UCSD-AML1 (cell line): ENCODE measurements around the gene PTPRN2.
A peak's percentile ranks its signal among the peaks of the same experiment; 100 is the strongest.
"Not testable (repeated sequence)": the region's sequence is repeated elsewhere in the genome, so short reads cannot be mapped to it uniquely, and the experiment has no call there.

ENCODE experiments used
- DNase-seq: peaks from one replicate; lab custom pipeline; 2025; ENCODE audit not compliant: unreplicated experiment; lab: John Stamatoyannopoulos, UW

Gene PTPRN2

DNA sequence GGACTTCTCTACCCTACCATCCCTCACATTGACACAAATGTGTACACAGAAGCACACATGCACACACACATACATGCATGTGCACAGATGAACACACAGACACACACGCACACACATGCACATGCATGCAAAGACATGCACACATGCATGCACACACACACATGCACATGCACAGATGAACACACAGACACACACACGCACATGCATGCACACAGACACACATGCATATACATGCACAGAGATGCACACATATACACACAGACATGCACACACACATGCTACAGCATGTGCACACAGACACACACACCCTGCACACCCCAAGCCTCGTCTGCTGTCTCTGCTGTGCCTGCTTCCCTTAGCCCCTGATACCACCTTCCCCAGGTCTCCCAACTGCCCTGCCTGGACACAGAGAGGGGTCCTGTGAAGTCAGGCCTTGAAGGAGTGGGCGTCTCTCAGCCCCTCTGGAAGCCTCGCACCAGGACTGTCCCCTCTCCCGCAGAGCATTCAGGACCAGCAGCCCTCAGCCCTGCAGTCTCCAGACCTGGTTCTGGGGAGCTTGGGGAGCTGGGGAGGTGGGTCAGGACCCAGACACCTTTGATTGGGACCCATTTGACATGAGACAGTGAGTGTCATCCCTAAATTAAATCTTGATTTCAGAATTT, 1069.0 kb downstream of the PTPRN2 start:
- no peak for DNase-seq

DNA sequence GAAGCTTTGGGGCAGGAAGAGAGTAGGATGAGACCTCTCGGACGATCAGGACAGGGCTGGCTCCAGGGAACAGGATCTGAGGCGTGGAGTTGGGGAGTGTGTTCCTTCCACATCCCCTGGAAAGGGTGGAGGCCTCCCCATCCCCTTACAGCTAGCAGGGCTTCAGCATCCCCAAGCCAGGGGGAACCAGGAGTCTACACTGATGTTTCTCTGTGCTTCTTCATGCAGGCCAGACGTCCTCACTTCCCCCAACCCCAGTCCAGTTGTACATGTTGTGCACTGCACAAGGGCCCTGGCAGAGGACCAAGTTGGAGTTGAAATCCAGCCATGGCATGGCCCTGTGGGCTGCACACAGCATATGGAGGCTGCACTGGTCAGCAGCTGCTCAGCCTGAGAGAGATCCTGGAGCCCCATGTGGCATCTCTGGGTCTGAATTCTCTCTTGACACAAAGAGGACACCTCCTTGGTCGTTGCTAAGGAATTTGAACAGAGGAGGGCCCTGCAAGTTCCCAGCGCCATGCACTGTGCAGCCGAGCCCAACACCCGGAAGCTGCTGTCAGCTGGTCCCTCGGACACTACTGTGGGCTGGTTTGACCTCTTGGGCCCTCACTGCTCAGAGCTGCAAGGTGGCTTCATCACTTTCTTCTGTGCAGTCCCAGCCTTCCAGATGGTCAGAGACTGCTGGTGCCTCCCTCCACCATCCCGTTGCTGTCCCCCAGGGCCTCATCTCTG, 1069.7 kb downstream of the PTPRN2 start:
- DNase-seq: no peak

DNA sequence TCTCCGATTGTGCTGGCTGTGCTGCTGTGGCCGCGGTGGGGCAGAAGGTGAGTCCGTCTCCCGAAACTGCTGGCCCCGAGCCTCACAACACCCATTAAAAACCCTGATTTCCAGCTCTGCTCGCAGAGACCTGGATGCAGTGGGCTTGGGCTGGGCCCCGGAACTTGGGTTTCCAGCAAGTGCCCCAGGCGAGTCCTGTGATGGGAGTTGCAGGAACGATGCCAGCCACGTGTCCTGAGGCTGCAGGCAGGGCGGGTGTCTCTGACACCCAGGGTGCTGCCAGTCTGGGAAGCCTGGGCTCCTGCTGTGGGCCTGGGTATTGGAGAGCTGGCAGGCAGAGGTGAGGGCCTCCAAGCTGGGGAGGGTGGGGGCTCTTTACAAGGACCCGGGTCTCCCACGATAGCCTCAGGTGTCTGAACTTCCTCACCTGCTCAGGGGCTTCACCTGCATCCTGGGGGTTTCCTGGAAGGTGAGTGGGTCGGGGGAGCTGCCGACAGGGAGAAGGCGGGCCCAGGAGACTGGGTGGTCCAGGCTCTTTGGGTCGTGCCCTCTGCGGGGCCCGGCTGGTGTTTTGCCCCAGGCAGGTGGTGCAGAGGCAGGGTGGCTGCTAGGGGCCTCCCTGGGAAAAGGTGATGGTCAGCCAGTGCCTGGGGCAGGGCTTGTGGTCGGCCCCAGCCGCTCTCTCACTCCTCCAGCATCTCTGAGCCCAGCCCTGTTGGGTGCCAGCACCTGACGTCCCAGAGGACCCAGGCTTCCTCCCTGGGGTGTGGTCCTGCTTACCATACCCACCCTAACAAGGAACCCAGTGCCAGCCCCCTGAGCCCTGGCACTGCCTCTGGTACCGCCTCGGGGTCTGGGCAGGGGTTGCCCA, 1070.5 kb downstream of the PTPRN2 start:
- no peak for DNase-seq

DNA sequence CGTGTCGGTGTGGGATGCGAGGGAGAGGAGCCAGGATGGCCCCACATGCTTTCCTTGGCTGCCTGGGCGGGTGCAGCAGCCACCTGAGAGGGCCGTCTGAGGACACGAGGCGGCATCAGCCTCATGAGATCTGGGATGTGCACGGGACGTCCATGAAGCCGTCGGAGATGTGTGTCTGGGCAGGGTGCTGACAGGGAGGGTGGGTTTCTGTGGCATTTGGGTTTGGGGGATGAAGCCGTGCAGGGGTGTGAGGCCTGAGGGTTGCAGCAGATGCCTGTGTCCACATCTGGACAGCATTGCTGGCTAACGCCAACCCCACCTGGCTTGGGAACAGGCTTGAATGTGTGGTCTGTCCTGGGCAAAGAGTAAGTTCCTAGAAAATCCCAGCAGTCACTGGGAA, 1071.3 kb downstream of the PTPRN2 start:
- no peak for DNase-seq

DNA sequence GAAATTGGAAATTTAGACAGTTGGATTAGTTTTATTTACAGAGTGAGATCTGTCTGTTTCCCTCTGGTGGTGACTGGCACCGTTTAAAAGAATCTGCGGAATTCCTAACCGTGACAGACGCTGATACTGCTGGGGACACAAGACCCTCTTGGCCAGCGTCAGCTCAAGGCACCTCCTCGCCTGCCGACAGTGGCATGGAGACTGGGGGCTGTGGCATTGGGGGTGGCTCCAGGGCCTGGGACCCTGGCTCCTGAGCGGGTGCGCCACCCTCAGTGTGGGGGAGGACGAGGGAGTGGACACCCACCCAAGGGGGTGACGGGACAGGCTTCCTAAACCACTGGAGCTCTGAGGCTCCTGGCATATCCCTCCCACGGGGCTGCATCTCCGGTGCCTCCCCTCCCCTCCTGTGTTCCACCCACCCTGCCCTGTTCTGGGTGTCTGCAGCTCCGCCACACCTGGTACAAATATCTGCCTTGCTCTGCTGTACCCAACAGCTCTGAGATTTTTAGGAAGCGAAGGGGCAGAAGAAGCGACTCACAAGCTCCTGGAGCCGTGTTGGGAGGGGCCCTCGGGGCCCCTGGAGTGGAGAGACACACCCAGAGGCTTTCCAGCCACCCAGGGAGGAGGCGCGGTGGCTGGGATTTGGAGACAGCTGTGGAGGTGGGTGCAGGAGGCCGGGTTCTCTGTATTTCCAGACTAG, 1072.1 kb downstream of the PTPRN2 start:
- no peak for DNase-seq

DNA sequence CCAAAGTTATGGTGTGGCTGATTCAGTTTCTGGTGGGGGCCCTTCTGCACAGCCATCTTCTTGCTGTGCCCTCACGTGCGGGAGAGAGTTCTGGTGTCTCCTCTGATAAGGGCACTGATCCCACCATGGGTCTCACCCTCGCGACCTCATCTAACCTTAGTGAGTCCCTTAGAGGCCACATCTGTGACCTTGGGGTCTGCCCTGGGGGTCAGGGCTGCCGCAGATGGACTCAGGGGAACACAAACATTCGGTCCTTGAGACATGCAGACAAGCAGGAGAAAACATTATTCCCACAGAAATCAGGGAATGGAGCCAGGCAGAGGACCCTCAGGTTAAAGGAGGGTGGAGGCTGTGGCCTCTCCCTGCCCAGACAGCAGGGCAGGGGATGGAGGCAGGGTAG, 1072.9 kb downstream of the PTPRN2 start:
- DNase-seq: no peak

DNA sequence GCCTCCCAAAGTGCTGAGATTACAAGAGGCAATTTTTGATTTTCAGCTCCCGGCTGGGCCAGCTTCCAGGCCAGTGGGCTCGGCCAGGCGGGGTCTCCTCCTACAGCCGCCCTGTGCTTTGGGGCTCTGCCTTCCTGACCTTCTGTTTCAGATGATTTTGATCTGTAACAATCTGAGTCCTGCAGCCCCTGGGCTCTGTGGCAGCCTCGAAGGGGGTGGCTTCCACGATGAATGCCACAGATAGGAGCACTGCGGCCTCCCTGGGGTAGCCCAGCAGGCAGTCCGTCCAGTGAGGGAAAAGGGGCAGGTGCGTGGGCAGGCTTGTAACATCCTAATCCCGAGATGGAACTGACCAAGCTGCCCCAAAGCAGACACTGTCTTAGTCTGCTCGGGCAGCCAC, 1073.3 kb downstream of the PTPRN2 start:
- no peak for DNase-seq

DNA sequence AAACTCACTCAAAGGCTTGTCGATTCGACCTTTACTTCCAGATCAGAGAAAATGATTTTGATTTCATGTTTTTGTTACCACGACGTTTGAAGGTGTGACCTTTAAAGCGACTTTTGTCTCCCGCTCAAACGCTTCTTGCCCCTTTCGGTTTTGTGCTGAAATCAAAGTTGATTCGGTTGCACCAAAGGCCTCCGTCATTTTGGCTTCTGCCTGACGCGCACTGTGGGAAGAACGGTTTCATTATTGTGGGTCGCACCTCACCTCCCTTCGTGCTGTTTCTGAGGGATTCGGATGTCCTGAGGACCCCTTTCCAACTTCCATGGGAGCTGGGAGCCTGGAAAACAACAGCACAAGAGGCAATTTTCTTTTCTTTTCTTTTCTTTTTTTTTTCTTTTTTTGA, 1073.9 kb downstream of the PTPRN2 start:
- no peak for DNase-seq

DNA sequence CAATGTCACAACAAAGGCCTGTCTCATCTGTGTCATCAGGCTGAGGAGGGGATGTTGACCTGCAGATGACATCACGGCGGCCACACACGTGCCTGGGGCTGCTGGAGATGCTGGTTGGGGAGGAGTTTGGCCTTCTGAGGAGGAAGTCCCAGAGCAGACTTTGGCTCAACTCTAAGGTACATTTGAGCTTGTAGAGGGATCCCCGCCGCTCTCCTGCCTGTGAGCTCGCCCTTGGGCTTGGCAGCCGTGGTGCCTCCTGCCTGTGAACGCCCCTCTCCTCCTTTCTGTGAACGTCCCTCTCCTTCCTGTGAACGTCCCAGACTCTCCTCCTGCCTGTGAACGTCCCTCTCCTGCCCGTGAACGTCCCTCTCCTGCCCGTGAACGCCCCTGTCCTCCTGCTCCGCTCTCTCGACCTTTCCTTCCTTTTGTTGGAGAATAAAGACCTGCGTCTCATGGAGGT, 1074.4 kb downstream of the PTPRN2 start:
- DNase-seq: no peak

DNA sequence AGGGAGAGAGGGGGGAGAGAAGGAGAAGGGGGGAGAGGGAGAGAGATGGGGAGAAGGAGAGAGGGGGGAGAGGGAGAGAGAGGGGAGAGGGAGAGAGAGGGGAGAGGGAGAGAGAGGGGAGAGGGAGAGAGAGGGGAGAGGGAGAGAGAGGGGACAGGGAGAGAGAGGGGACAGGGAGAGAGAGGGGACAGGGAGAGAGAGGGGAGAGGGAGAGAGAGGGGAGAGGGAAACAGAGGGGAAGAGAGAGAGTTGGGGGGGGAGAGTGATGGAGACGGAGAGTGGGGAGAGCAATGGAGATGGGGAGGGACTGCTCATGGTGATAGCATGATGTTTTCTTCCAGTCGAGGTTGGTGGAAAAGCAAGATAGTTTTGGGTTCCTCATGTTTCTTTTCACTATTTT, 1078.4 kb downstream of the PTPRN2 start:
- DNase-seq: no peak

DNA sequence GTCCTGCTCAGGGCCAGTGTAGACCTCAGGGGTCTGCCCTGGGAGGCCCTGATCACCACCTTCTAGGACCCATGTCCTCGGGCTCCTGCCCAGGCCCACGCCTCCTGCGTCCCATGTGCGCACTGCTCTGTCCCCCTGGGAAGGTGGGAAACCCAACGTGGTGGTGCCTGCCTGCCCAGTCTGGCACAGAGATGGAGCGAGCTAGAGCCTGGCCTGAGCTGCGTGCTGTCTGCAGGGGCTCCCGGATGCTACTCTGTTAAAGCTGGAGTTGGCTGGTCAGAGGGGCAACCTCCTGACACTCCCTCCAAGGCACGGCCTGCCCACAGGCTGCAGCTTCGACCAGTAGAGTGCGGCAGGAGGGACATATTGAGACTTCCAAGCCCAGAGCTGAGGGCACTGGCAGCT, 1079.1 kb downstream of the PTPRN2 start:
- no peak for DNase-seq

DNA sequence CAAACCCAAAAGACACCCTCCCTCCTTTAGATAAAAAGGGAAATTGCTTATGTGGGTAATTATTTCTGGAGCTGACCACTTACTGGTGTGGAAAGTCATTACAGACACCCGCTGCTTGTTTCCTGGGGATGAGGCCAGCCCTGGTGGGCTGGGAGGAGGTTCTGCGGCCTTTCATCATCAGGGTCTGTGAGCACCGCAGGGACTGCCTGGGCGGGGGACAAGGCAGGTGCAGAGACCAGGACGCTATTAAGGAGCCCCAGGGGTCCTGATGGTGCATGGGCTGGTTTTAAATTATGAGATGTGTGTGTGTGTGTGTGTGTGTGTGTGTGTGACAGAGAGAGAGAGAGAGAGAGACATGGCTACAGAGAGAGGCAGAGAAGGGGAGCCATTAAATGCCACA, 1079.6 kb downstream of the PTPRN2 start:
- no peak for DNase-seq

DNA sequence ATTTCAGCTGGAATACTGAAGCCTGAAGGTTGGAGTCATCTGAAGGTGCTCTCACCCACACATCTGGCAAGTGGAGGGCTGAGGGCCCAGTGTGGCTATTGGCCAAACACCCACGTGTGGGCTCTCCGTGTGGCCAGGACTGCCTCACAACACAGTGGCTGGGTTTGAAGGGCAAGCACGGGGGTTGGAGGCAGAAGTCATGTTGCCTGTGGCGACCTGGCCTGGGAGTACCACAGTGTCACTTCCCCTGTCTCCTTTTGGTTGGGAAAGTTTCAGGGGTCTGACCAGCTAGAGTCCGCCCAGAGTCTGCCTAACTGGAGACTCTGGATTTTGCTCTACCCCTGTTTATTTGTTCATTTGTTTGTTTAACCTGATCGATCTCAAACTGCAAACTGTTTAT, 1081.4 kb downstream of the PTPRN2 start:
- DNase-seq: no peak

DNA sequence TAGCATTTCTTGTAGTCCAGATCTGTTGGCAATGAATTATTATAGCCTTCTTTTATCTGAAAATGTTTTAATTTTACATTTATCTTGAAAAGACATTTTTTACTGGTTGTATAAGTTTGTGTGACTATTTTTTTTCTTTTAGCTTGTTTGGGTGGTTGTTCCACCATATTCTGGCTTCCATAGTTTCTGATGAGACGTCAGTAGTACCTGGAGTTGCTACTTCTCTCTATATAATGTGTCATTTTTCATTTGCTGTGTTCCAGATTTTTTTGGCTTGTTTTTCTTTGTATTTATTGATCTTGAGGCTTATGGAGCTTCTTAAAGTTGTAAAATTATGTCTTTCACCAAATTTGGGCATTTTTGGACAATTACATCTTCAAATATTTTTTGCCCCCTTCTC, 1082.0 kb downstream of the PTPRN2 start:
- no peak for DNase-seq

DNA sequence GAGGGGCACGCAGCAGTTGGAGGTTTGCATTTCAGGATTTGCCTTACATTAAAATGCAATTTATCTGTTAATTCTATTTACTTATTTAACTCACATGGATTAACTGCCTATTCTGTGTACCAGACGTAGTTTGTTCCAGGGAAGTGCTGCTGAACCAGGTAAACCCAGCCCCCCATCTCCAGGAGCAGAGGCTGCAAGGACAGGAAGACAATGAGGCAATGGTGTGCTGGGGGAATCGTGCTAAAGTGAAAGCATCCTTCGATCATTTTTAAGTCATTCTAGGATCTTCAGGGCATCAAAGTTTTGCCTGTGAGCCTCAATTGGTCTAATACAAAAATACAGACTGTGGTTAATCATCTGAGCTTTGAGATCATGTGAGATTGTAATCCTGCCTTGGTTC, 1084.4 kb downstream of the PTPRN2 start:
- DNase-seq: no peak

DNA sequence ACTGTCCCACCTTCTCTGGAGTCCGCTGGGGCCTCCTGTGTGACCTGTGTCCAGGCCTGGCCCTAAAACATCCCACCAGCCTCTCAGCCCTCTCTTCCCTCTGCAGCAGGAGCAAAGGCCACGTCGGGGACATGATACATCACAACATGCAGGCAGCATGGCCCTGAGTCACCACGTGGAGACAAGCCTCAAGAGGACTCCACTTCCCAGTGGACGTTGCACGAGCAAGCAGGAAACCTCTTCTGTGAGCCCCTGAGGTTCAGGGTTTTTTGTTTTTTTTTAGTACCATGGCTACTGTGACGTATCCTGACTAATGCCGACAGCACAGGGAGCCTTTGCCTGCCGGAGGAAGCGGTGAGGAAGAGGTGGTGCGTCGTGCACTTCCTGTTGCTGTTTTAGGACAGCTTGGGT, 1084.9 kb downstream of the PTPRN2 start:
- DNase-seq: peak; percentile 59

DNA sequence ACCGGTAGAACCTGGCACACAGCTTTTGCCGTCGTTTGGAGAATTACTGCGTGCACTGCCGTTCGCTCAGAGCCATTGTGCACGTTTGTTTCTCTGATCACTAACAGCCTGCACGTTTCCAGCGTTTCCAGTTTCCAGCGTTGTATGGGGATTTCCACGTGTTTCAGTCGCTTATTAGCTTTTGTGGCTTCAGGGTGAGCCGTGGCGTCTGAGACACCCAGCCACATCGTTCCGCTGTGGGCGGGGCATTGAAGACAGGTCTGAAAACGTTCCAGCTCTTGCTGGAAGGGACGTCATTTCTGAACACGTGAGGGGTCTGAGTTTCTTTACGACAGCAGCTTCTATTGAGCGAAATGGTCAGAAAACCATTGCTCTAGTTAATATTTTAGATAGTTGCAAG, 1086.0 kb downstream of the PTPRN2 start:
- no peak for DNase-seq

DNA sequence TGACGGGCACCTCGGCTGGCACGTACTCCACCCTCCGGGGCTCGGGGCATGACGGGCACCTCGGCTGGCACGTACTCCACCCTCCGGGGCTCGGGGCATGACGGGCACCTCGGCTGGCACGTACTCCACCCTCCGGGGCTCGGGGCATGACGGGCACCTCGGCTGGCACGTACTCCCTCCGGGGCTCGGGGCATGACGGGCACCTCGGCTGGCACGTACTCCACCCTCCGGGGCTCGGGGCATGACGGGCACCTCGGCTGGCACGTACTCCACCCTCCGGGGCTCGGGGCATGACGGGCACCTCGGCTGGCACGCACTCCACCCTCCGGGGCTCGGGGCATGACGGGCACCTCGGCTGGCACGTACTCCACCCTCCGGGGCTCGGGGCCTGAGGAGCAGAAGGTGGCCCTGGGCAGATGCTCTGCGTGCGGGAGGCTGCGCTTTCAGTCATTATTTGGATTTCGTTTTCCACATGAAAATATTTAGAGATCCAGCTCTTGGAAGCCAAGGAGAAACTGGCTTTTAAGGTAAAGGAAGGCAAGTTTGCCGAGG, 1086.6 kb downstream of the PTPRN2 start:
- not testable (repeated sequence) for DNase-seq

DNA sequence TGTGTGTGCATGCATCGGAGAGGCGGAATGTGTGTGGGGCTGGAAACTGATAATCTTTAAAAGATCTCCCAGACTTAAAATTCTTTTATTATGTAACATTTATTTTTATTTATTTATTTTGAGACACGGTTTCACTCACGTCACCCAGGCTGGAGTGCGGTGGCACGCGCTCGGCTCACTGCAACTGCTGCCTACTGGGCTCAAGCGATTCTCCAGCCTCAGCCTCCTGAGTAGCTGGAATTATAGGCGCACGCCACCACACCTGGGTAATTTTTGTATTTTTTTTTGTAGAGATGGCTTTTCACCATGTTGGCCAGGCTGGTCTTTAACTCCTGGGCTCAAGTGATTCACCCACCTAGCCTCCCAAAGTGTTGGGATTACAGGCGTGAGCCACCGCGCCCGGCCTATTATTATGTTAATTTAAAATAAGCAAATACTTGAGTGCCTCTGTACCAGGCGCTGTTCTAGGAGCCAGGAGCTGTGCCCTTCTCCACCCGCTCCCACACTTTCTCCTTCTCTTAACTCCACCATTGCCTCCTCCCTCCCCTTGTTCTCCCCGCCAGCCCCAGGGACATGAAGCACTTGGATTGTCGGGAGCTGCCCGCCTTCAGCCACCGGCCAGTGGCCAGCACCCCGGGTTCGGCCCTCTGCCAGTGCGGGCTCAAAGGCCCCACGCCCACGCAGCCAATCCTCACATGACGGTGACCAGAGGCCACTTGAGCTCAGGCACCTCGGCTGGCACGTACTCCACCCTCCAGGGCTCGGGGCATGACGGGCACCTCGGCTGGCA, 1087.3 kb downstream of the PTPRN2 start:
- DNase-seq: no peak

DNA sequence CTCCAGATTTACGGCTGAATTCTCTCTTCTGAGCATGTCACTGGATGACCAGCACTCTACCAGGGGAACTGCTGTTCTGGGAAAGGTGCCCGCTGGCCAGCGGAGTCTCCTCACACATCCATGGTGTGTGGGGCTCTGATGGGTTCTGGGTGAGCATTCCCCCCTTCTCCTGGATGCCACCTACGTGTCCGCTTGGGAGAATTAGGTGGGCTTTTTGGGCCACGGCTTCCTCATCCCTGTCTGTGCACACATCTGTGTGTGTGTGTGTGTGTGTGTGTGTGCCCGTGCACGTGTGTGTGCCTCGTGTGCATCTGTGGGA, 1087.8 kb downstream of the PTPRN2 start:
- DNase-seq: no peak
